Middle frontal gyrus (tissue), 1 donor: ENCODE results near the gene SZT2.

Experiments
- DNase-seq: peaks from one replicate; pipeline ENCODE4 v3.0.0-alpha.2; 2015; ENCODE audit warnings: low spot score; ENCODE audit errors: extremely low spot score

SZT2 gene

DNA sequence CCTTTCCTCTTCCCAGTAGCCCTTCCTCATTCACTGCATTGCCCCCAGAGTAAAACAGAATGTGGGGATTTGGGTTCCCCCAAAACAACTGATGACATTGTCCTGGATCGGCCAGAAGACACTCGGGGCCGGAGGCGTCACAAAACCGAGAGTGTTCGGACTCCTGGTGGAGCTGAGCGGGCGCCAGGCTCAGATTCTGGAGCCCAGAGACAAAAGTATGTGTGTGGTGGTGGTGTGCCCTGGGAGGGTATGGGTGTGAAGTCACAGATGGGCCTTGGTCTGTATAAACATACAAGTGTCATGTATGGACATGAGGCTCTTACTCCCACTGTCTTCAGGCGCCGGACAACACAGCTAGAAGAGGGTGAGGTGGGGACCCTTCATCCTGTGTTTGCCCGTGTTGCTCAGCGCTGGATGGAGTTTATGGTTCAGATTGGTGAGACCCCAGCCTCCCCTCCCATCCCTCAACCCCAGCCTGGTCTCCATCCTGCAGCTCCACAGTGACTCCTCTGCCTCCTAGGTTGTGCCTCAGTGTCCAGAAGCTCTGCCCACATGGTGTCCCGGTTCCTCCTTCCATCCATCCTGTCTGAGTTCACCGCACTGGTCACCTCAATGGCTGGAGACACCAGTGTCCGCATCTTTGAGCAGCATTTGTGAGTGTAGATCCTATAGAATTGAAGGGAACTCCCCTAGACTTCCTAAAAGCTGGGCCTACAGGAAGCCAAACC is 51.6 kb downstream of the SZT2 start:
- no peak for DNase-seq

- no peak for DNase-seq
These were observed 52.4 kb downstream of the SZT2 start for GRCh38 chr1:43441894-43442637.

DNA sequence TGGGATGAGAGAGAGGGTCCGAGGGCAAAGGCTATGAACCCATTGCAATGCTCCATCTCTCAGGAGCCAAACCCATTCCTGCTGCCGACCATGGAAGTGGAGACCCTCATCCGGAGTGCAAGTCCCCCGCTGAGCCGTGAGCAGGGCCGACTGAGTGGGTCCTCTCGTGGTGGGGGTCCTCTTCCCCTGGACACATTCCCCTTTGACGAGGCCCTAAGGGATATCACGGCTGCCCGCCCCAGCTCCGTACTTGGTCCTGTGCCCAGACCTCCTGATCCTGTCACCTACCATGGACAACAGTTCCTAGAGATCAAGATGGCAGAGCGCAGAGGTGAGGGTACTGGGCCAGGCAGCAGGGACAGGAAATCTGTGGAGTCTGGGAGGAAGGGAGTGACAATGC is 53.1 kb downstream of the SZT2 start:
- DNase-seq = no peak

- DNase-seq = no peak
These were observed 53.7 kb downstream of the SZT2 start for GRCh38 chr1:43443197-43443946.

DNA sequence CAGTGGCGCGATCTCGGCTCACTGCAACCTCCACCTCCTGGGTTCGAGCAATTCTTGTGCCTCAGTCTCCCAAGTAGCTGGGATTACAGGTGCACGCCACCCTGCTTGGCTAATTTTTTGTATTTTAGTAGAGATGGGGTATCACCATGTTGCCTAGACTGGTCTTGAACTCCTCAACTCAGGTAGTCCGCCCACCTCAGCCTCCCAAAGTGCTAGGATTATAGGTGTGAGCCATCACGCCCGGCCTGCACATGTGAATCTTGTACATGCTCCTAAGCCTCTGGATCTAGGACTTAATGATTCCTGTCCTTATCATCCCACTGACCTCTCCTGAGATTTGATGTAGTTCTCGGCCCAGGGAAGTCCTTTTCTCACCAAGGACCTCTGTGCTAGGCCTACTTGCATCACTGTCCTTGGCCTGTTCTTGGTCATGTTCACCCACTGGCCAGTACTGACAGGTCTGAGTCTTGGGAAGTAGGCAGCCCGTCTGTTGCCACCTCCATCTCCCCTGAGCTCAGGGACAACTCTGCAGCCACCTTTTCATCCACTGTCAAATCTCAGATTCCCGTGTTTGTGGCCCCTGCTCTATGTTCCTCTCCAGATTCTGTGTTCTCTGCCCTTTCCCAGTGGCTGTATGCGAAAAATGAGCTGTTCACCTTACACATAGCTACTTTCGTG is 54.6 kb downstream of the SZT2 start:
- no peak for DNase-seq

DNA sequence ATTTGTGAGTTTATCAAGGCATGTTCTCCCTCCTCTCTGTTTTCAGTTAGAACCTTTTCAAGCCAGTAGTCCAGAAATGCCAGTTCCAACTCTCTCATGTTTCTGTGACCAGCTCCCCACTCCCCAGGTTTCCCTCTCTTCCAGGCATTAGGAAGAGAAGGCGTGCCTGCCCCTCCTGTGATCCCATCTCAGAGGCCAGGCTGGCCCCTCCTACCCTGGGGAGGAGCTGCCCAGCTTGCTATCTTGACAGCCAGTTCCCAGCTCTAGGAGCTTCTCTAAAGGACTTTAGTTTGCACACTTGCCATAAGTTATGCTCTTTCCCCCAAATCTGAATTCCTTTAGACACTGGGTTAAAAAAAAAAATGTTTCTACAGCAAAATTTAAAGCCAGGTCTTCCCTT is 55.1 kb downstream of the SZT2 start:
- no peak for DNase-seq

- DNase-seq = no peak
These were observed 56.1 kb downstream of the SZT2 start for GRCh38 chr1:43445606-43446387.

DNA sequence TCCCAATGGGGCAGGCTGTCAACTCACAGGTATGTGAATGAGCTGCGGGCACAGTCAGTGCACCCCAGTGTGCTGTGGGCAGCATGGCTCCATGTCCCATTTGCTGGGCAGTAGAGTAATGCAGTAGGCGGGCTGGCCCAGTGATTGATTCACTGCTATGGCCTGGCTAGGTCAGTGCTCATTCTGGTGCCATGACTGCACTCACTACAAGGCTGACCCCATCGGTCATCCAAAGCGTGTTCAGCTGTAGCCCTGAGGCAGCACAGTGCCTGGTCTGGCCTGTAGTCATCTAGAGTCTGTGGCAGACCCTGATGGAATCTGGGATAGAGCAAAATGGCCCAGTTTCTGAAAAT is 56.7 kb downstream of the SZT2 start:
- DNase-seq = no peak

GRCh38 chr1:43446881-43447835 is 57.5 kb downstream of the SZT2 start:
- DNase-seq = no peak

DNA sequence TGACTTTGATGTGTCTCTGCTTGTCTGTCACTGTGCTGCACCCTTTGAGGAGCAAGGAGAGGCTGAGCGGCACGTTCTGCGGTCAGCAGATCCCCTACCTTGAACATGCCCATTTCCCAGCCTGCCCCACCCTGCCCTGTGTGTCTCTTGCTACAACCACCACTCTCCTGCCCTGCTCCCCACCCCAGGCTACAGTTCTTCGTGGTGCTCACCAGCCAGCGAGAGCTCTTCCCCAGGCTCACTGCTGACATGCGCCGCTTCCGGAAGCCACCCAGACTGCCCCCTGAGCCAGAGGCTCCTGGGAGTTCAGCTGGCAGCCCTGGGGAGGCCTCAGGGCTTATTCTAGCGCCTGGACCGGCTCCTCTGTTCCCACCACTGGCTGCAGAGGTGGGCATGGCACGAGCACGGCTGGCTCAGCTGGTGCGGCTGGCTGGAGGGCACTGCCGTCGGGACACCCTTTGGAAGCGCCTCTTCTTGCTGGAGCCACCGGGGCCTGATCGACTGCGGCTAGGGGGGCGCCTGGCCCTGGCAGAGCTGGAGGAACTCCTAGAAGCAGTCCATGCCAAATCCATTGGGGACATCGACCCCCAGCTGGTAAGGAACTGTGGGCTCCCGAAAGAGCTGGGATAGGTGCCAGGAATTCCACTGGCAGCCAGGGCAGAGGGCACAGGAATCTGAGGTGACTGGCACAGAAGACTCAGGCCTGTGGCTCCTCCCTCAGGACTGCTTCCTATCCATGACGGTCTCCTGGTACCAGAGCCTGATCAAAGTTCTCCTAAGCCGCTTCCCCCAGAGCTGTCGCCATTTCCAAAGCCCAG is 58.4 kb downstream of the SZT2 start:
- DNase-seq = no peak

- DNase-seq = no peak
These were observed 59.4 kb downstream of the SZT2 start for GRCh38 chr1:43448955-43449707.

DNA sequence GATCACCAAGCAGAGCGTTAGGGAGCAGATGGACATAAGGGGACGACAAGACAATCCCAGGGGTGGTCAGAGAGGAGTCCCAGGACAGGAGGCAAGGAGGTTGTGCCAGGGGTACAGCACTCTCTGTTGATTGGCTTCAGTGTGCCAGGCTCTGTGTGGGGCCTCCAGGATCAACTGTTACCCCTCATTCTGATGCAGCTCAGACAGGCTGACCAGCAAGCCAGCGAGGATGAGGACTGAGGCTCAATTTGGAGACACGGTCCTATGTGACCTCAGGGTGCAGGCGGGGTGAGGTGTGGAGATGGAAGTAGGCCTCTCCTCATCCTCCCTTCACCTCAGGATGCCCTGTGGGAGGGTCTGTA is 60.0 kb downstream of the SZT2 start:
- no peak for DNase-seq

GRCh38 chr1:43450251-43450941 is 60.7 kb downstream of the SZT2 start:
- no peak for DNase-seq

DNA sequence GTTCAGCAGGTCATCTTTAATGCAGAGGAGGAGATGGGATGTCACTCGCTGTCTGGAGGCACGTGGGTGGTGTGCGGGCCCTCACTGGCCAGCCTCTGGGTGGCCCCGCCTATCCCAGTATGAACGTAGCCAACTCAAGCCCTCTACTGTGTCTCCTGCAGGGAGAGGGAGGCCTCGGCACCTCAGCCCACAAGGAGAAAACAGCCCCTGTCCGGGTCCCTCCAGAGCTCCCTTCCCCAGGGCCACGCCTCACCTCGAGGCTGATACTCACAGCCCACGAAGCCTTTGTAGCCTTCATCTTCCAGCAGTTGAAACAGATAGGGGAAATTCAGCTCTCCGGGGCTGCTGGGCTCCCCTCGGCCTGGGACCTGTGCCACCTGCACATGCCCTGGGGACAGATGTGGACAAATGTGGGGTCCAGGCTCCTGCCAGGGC is 61.5 kb downstream of the SZT2 start:
- no peak for DNase-seq

GRCh38 chr1:43451701-43452532 is 62.2 kb downstream of the SZT2 start:
- DNase-seq = no peak

DNA sequence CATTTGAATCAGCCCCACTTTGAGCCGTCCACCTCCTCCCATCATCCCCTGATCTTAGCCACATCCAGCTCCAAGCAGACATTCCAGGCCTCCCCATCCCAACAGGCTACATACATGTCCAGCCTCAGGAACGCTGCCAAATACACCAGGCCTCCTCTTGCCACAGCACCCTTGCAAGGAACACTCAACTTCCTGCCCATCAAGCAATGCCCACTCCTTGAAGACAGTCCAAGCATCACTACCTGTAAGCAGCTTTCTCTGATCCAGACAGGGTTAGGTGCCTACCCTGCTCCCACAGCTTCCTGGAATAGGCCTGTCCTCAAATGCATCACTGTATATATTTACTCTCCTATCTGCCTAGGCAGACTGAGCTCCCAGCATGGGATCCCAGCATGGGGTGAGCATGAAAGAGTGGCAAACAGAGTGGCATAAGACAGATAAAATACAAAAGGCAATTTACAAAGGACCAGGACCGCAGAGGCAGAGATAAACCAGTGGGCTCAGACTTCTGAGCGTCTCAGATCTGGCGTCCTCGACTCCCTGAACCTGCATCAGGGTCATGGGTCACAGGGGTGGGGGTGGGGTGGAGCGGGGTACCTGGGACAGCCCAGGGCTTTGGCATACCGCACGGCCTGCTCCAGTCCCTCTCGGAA is 63.2 kb downstream of the SZT2 start:
- DNase-seq = no peak
